GM20431 (cell line): ENCODE measurements around the gene WHRN.

Experiments used
- in situ Hi-C: fragments of 300-500 bp; cut with MseI, MboI; formaldehyde crosslinking; loops from one replicate; pipeline ENCODE4 v1.15.0; 2020; ENCODE audit warnings: low sequenced_read_pairs; ENCODE audit not compliant: unreplicated experiment

Gene WHRN

GRCh38 chr9:114452219-114453165 lies 52.8 kb downstream of the WHRN start:
- in situ Hi-C loops = no loop called here

DNA sequence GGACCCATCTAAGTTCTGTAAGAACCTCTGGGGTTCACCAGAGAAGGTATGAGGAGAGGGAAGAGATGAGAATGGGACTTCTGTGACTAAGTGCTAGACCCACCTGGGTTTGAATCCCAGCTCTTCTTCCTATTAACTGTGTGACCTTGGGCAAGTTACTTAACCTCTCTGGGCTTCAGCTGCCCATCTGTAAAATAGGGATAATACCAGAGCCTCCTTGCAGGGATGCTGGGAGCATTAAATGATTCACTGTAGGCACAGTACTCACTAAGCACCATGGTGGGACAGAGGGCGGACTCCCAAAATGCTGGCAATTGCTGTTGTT lies 53.6 kb downstream of the WHRN start:
- in situ Hi-C loops = no loop called here

- in situ Hi-C loops = no loop called here
These were observed 54.2 kb downstream of the WHRN start for GRCh38 chr9:114450833-114451706.

DNA sequence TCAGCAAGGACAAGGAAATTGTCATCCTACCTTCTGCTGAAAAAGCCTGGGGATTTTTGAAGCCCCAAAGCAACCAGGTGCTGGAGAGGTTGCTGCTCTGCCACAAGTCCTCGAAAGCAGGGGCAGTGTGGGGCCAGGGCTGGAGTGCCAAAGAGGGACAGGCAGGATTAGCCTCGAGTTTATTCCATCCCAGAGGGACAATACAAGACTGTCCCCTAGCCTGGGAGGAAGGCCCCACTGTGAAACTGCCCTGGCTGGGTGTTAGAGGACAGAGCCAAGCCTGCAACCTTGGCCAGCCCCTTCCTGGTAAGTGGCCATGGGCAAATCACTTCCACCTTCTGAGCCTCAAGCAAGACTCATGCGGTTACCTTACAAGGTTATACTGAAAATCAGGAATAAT lies 55.1 kb downstream of the WHRN start:
- in situ Hi-C loops = no loop called here

GRCh38 chr9:114449236-114449635 lies 56.0 kb downstream of the WHRN start:
- in situ Hi-C loops = no loop called here

GRCh38 chr9:114448706-114449105 lies 56.6 kb downstream of the WHRN start:
- in situ Hi-C loops = no loop called here

GRCh38 chr9:114446672-114447450 lies 58.4 kb downstream of the WHRN start:
- in situ Hi-C loops = no loop called here

DNA sequence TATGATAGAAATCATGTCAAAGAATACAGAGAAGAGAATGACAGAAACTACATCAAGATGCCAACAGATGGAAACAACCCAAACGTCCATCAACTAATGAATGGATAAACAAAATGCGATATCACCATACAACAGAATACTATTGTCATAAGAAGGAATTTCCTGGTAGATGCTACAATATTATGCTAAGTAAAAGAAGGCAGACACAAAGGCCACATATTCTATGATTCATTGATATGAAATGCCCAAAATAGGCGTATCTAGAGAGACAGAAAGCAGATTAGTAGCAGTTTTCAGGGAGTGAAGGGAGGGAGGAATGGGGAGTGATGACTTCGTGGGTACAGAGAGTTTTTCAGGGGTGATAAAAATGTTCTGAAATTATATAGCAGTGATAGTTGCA lies 59.2 kb downstream of the WHRN start:
- in situ Hi-C loops = no loop called here

DNA sequence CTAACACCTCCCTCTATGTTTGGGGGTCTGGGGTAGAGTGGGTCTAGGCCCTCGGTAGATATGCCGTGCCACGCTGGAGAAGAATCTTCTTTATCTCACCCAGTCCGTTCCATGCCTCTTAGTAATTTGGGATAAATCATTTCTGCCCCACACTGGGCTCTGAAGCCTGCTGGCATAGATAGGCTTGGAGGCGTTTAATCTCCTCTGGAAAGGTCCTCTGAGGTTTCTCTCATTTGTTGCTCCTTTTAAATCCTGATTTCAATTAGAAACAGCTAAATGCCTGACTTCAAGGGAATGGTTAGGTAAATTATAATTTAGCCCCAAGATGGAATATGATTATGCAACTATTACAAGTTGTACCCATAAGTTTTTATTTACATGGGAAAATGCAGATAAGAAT lies 59.7 kb downstream of the WHRN start:
- in situ Hi-C loops = no loop called here

DNA sequence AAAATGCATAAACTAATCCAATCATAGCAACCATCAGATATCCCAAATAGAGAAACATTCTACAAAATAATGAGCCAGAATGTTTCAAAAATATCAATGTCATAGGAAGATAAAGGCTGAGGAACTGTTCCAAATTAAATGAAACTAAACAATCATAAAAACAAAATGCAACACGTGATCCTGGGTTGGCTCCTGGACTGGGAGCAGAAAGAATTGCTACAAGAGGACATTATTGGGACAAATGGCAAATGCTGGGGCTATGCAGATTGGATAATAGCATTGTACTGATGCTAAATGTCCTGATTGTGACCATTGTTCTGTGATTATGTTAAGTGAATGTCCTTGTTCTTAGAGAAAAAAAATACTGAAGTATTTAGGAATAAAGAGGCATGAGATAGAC lies 63.3 kb downstream of the WHRN start:
- in situ Hi-C loops = no loop called here

DNA sequence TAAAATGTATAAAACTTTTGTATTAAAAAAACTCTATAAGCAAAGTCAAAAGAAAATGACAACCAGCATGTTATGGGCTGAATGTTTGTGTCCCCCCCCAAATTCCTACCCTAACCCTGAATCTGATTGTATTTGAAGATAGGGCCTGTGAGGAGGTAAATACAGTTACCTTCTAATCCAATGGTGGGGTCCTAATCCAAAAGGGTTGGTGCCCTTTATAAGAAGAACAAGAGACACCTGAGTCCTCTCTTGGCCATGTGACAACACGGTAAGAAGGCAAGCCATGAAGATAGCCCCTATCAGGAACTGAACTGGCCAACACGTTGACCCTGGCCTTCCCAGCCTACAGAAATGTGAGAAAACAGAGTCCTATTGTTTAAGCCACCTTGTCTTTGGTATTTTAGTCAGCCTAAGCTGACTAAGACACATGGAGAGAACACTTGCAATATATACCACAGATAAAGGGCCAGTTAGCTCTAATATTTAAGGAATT lies 67.8 kb downstream of the WHRN start:
- in situ Hi-C loops = no loop called here

- in situ Hi-C loops = no loop called here
These were observed 70.4 kb downstream of the WHRN start for GRCh38 chr9:114434878-114435311.

GRCh38 chr9:114433720-114434255 lies 71.5 kb downstream of the WHRN start:
- in situ Hi-C loops = no loop called here

DNA sequence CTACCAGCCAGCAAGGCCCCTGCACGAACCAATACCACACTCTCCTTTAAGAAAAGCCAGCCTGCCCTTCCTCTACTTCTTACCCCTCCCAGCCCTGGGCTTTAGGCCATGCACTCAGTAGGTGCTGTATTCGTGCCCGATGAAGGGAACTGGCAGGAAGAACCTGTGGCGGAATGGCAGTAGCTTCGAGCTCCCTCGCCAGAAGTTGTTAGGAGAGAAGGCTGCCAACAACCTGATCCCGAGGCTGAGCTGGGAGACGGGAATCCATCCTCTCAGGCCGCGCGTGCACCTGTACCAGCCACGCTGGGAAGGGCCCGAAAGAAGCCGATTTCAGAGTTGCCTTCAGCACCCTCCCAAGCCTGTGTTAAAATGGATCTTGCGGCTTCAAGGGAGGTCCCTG lies 72.2 kb downstream of the WHRN start:
- in situ Hi-C loops = no loop called here

DNA sequence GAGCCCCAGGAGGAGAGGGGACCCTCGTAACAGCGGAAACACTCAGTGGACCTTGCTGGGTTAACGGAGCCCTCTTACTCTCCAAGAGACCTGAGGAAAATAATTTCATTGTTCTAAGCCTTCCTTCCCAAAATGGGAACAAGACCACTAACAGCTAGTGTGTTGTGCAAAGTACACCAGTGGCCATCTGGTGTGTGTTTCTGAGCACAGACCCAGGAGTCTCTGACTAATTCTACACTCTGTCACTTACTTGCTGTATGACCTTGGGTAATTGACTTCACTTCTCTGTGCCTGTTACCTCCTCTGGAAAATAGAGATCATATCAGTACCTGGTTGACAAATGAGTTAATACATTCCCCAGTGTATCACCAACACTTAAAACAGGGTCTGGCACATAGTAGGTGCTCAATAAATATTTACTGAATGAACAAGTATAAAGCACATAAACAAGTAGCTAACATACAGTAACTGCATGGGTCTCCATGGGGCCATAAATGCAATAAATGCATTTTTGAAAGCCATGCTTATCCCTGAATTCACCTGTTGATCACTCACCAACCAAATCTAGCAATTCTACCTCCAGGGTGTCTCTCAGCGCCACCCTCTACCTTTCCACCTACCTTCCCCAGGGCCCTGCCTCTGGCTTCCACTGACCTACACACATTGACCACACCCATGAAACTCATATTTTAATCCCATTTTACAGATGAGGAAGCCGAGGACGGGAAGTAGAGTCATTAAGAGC lies 72.8 kb downstream of the WHRN start:
- in situ Hi-C loops = no loop called here

- in situ Hi-C loops = no loop called here
These were observed 73.5 kb downstream of the WHRN start for GRCh38 chr9:114431770-114432169.

DNA sequence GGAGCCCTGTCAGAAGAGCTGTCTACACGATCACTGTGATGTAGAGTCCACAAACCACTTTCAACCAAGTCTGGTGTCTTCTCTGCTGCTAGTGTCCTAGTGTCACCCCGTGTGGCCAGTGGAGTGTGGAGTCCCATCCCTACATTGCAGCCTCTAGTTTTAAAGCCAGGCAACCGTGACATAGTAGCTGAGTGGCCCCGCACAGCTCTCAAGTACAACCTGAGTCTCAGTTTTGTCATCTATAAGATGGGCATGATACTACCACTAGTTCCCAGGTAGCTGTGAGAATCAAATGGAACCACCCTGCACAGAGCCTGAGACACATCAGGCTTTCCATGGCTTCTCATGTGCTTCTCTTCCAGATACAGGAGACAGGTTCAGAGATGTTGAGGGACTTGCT lies 74.3 kb downstream of the WHRN start:
- in situ Hi-C loops = no loop called here

DNA sequence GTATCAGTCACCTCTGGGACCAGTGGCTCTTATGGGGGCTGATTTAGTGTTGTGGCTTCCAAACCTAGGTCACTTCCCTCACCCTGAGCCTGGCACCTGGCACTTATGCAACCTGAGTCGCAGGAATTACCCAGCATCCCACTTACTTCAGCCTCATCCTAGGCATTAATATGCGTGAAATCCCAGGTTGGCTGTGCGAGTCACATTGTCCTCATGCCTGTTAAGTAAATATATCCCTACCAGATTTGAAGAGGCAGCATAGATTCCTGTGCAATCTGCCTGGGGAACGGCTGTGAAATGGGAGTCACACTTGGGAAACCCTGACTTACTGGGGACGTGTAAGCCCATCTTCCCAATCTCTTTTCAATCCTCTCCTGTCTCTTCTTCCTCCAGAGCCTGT lies 74.8 kb downstream of the WHRN start:
- in situ Hi-C loops = no loop called here

- in situ Hi-C loops = no loop called here
These were observed 75.8 kb downstream of the WHRN start for GRCh38 chr9:114429488-114429887.
